Neural progenitor cell (in vitro differentiated cells): Measurements from ENCODE around the gene COX6A2. TPM values are rescaled to one million over a fixed set of nuclear protein-coding genes. Genes with fewer than 3 reads are reported as not detected.
"Not testable (repeated sequence)": the region's sequence is repeated elsewhere in the genome, so short reads cannot be mapped to it uniquely, and the experiment has no call there.

Source experiments
- DNase-seq: peaks from one replicate; pipeline ENCODE4 v3.0.0-alpha.2; 2016; ENCODE audit warnings: low spot score
- H2AFZ ChIP-seq: fragments of 200-600 bp; sonication (generic); replicated peaks from 2 replicates; pipeline ENCODE4 v1.6.1; 2016; ENCODE audit warnings: antibody characterized with exemption
- H3F3A ChIP-seq: fragments of 200-600 bp; sonication (generic); 2 replicates; pipeline ENCODE4 v1.6.1; 2016; ENCODE audit warnings: antibody characterized with exemption, low read depth
- H3K27ac ChIP-seq: fragments of 200-600 bp; sonication (generic); 2 replicates; pipeline ENCODE4 v1.5.1; 2016; ENCODE audit warnings: mild to moderate bottlenecking
- H3K27me3 ChIP-seq: fragments of 200-600 bp; sonication (generic); 2 replicates; pipeline ENCODE4 v1.6.1; 2016; ENCODE audit warnings: mild to moderate bottlenecking, moderate library complexity
- H3K36me3 ChIP-seq: fragments of 200-600 bp; sonication (generic); 2 replicates; pipeline ENCODE4 v1.5.1; 2016
- H3K4me1 ChIP-seq: fragments of 200-600 bp; sonication (generic); 2 replicates; pipeline ENCODE4 v1.6.1; 2016; ENCODE audit warnings: mixed run types
- H3K4me2 ChIP-seq: fragments of 200-600 bp; sonication (generic); 2 replicates; pipeline ENCODE4 v1.6.1; 2016
- H3K4me3 ChIP-seq: fragments of 200-600 bp; sonication (generic); 2 replicates; pipeline ENCODE4 v1.5.1; 2016
- H3K79me2 ChIP-seq: fragments of 200-600 bp; sonication (generic); 2 replicates; pipeline ENCODE4 v1.6.1; 2016; ENCODE audit warnings: low read depth
- H3K9ac ChIP-seq: fragments of 200-600 bp; sonication (generic); 2 replicates; pipeline ENCODE4 v1.6.1; 2016
- H3K9me3 ChIP-seq: fragments of 200-600 bp; sonication (generic); 2 replicates; pipeline ENCODE4 v1.5.1; 2016; ENCODE audit warnings: low read depth
- H4K20me1 ChIP-seq: fragments of 200-600 bp; sonication (generic); 2 replicates; pipeline ENCODE4 v1.6.1; 2016; ENCODE audit warnings: low read depth
- H3K27ac Mint-ChIP-seq: 3 replicates; pipeline ENCODE4 v1.8.0; 2021; ENCODE audit warnings: mixed read lengths
- H3K27me3 Mint-ChIP-seq: 2 replicates; pipeline ENCODE4 v1.8.0; 2022; ENCODE audit warnings: low read depth, mild to moderate bottlenecking, inconsistent platforms, moderate library complexity, mixed read lengths; ENCODE audit not compliant: insufficient read depth
- H3K36me3 Mint-ChIP-seq: 3 replicates; pipeline ENCODE4 v1.8.0; 2021; ENCODE audit warnings: mixed read lengths
- H3K4me1 Mint-ChIP-seq: 3 replicates; pipeline ENCODE4 v1.8.0; 2021; ENCODE audit warnings: mixed read lengths
- H3K4me3 Mint-ChIP-seq: 3 replicates; pipeline ENCODE4 v1.8.0; 2021; ENCODE audit warnings: mild to moderate bottlenecking, moderate library complexity, mixed read lengths
- H3K9me3 Mint-ChIP-seq: 3 replicates; pipeline ENCODE4 v1.8.0; 2020; ENCODE audit warnings: mixed read lengths
- CTCF ChIP-seq: fragments of 200-600 bp; sonication (generic); IDR thresholded peaks from 2 replicates; pipeline ENCODE4 v1.5.1; 2017; ENCODE audit warnings: antibody characterized with exemption, mild to moderate bottlenecking
- EZH2 ChIP-seq: fragments of 200-600 bp; sonication (generic); IDR thresholded peaks from 2 replicates; pipeline ENCODE4 v1.6.1; 2017; ENCODE audit warnings: antibody characterized with exemption, mild to moderate bottlenecking, moderate library complexity
- EZH2phosphoT487 ChIP-seq: fragments of 200-600 bp; sonication (generic); IDR thresholded peaks from 2 replicates; pipeline ENCODE4 v1.6.1; 2017; ENCODE audit warnings: antibody characterized with exemption
- total RNA-seq: library from RNA; depleted of rRNA; stranded (reverse); fragments of >200 nt; gene quantifications from 2 replicates; pipeline ENCODE4 v1.2.3, GENCODE V29; 2015; ENCODE audit warnings: low replicate concordance

Gene COX6A2
- total RNA-seq, 1 donor from 2014 or later, result not detected

GRCh38 chr16:31451201-31451600, 23.0 kb upstream of the COX6A2 start:
- H3K79me2 ChIP-seq, result peaks cover 13% of the 10 kb centered on the region
- H3K4me1 ChIP-seq, result peaks cover 20% of the 10 kb centered on the region
- DNase-seq, result no peak
- TF ChIP-seq EZH2phosphoT487, result no peak
- TF ChIP-seq CTCF, result no peak
- TF ChIP-seq EZH2, result no peak
- H3K9me3 Mint-ChIP-seq, result no peaks in the 10 kb centered on the region
- H3K27me3 ChIP-seq, result no peaks in the 10 kb centered on the region
- H3K27ac Mint-ChIP-seq, result peak overlapping the region; percentile 87
- peaks cover 24% of the 10 kb centered on the region for H3F3A ChIP-seq
- peaks cover 36% of the 10 kb centered on the region for H4K20me1 ChIP-seq
- no peak overlapping the region for H3K4me3 Mint-ChIP-seq
- H3K27ac ChIP-seq, result no peak overlapping the region
- H3K4me1 Mint-ChIP-seq, result peaks cover 38% of the 10 kb centered on the region
- no peak overlapping the region for H3K9ac ChIP-seq
- no peak overlapping the region for H3K4me3 ChIP-seq
- no peaks in the 10 kb centered on the region for H3K36me3 ChIP-seq
- peaks cover 2% of the 10 kb centered on the region for H3K27me3 Mint-ChIP-seq
- H3K4me2 ChIP-seq, result peak overlapping the region; percentile 32
- no peaks in the 10 kb centered on the region for H3K9me3 ChIP-seq
- no peak overlapping the region for H2AFZ ChIP-seq
- no peaks in the 10 kb centered on the region for H3K36me3 Mint-ChIP-seq

GRCh38 chr16:31445931-31446330, 17.8 kb upstream of the COX6A2 start:
- not testable (repeated sequence) for H3F3A ChIP-seq, H3K4me1 Mint-ChIP-seq, H3K36me3 ChIP-seq, H3K27ac Mint-ChIP-seq, H3K4me1 ChIP-seq, DNase-seq, H3K9me3 ChIP-seq, H3K9ac ChIP-seq, H3K79me2 ChIP-seq, H2AFZ ChIP-seq, H3K27me3 ChIP-seq, H3K36me3 Mint-ChIP-seq, H3K27ac ChIP-seq, H3K4me3 ChIP-seq, H4K20me1 ChIP-seq, H3K9me3 Mint-ChIP-seq, H3K4me2 ChIP-seq, H3K27me3 Mint-ChIP-seq, H3K4me3 Mint-ChIP-seq

GRCh38 chr16:31441956-31442355, 13.8 kb upstream of the COX6A2 start:
- peaks cover 7% of the 10 kb centered on the region for H3K27me3 Mint-ChIP-seq
- H3K9ac ChIP-seq, result no peak overlapping the region

More at GRCh38 chr16:31441956-31442355, 13.8 kb upstream of the COX6A2 start:
- Histone ChIP-seq H3K36me3 (no peaks in the 10 kb centered on the region), H2AFZ (no peak overlapping the region), H3K4me3 (peak overlapping the region; percentile 63), H3K9me3 (no peaks in the 10 kb centered on the region), H4K20me1 (no peaks in the 10 kb centered on the region), H3K4me1 (no peaks in the 10 kb centered on the region), H3K27me3 (no peaks in the 10 kb centered on the region), H3K27ac (no peak overlapping the region), H3F3A (peaks cover 6% of the 10 kb centered on the region), H3K79me2 (no peaks in the 10 kb centered on the region), H3K4me2 (peak overlapping the region; percentile 73)
- no peak for DNase-seq
- no peaks in the 10 kb centered on the region for H3K9me3 Mint-ChIP-seq
- H3K4me1 Mint-ChIP-seq, result peaks cover 3% of the 10 kb centered on the region
- peak overlapping the region; percentile 91 for H3K27ac Mint-ChIP-seq
- no peaks in the 10 kb centered on the region for H3K36me3 Mint-ChIP-seq
- TF ChIP-seq EZH2 (no peak), CTCF (no peak), EZH2phosphoT487 (no peak)
- peak overlapping the region; percentile 83 for H3K4me3 Mint-ChIP-seq
